HEK293 (cell line): ENCODE results near the gene KCTD15.

Source experiments
- PATZ1 ChIP-seq: fragments of 450-650 bp; formaldehyde crosslinking; IDR thresholded peaks from 2 replicates; pipeline ENCODE4 v1.5.1; 2016; ENCODE audit warnings: missing biosample characterization, missing genetic modification characterization
- PRDM10 ChIP-seq: fragments of 450-650 bp; formaldehyde crosslinking; IDR thresholded peaks from 2 replicates; pipeline ENCODE4 v1.5.1; 2016; ENCODE audit warnings: missing biosample characterization, missing genetic modification characterization
- REST ChIP-seq: fragments of 450-650 bp; formaldehyde crosslinking; IDR thresholded peaks from 2 replicates; pipeline ENCODE4 v1.5.1; 2016; ENCODE audit warnings: missing biosample characterization, missing genetic modification characterization
- WT1 ChIP-seq: fragments of 450-650 bp; formaldehyde crosslinking; IDR thresholded peaks from 2 replicates; pipeline ENCODE4 v1.5.1; 2016; ENCODE audit warnings: missing biosample characterization, missing genetic modification characterization
- ZBTB20 ChIP-seq: fragments of 450-650 bp; formaldehyde crosslinking; IDR thresholded peaks from 2 replicates; pipeline ENCODE4 v1.5.1; 2016; ENCODE audit warnings: missing biosample characterization, missing genetic modification characterization
- ZBTB26 ChIP-seq: fragments of 450-650 bp; formaldehyde crosslinking; optimal IDR thresholded peaks from 2 replicates; pipeline ENCODE3; 2016; ENCODE audit warnings: missing biosample characterization, mild to moderate bottlenecking, missing genetic modification characterization
- ZNF433 ChIP-seq: fragments of 450-650 bp; formaldehyde crosslinking; IDR thresholded peaks from 2 replicates; pipeline ENCODE4 v1.5.1; 2016; ENCODE audit warnings: missing biosample characterization, missing genetic modification characterization, low read depth

- TF ChIP-seq ZNF433 (tag by site-specific recombination) (no peak), REST (no peak), ZBTB20 (tag by site-specific recombination) (no peak), PRDM10 (tag by site-specific recombination) (no peak), PATZ1 (tag by site-specific recombination) (no peak), ZBTB26 (tag by site-specific recombination) (no peak), WT1 (tag by site-specific recombination) (no peak)
Observed at GRCh38 chr19:33754361-33754760, 42.3 kb upstream of the KCTD15 start.
